GM19328 (cell line): ENCODE results near the gene ZCCHC17.

Source experiments
- ATAC-seq: cut with Tn5 transposase; IDR thresholded peaks from one replicate; pipeline ENCODE4 v1.9.1; 2021; ENCODE audit warnings: mild to moderate bottlenecking, moderate library complexity; ENCODE audit not compliant: unreplicated experiment

ZCCHC17 gene

GRCh38 chr1:31389616-31390015 is 92.8 kb downstream of the ZCCHC17 start:
- no peak for ATAC-seq

- ATAC-seq = no peak
Measured at GRCh38 chr1:31390071-31390470, 93.2 kb downstream of the ZCCHC17 start.

- ATAC-seq = no peak
Measured at GRCh38 chr1:31393463-31393862, 96.6 kb downstream of the ZCCHC17 start.

- ATAC-seq = peak; percentile 60
Measured at GRCh38 chr1:31394584-31395193, 97.9 kb downstream of the ZCCHC17 start.

GRCh38 chr1:31396633-31397351 is 100.0 kb downstream of the ZCCHC17 start:
- no peak for ATAC-seq

- no peak for ATAC-seq
Measured at GRCh38 chr1:31397360-31398095, 100.7 kb downstream of the ZCCHC17 start.

- no peak for ATAC-seq
Measured at GRCh38 chr1:31398246-31398645, 101.4 kb downstream of the ZCCHC17 start.

- ATAC-seq = no peak
Measured at GRCh38 chr1:31399976-31400375, 103.1 kb downstream of the ZCCHC17 start.

GRCh38 chr1:31400393-31400792 is 103.6 kb downstream of the ZCCHC17 start:
- no peak for ATAC-seq

- ATAC-seq = no peak
Measured at GRCh38 chr1:31401241-31401640, 104.4 kb downstream of the ZCCHC17 start.

GRCh38 chr1:31405578-31406245 is 108.9 kb downstream of the ZCCHC17 start:
- no peak for ATAC-seq

- ATAC-seq = no peak
Measured at GRCh38 chr1:31407029-31407626, 110.3 kb downstream of the ZCCHC17 start.

- ATAC-seq = no peak
Measured at GRCh38 chr1:31408788-31409318, 112.0 kb downstream of the ZCCHC17 start.

- ATAC-seq = no peak
Measured at GRCh38 chr1:31409946-31410858, 113.4 kb downstream of the ZCCHC17 start.

- no peak for ATAC-seq
Measured at GRCh38 chr1:31410871-31411270, 114.0 kb downstream of the ZCCHC17 start.

GRCh38 chr1:31412205-31412604 is 115.4 kb downstream of the ZCCHC17 start:
- ATAC-seq = no peak

- no peak for ATAC-seq
Measured at GRCh38 chr1:31412732-31413404, 116.0 kb downstream of the ZCCHC17 start, which contains the start of gene SERINC2. SERINC2 (plus strand) TSS chr1:31413213; CDS start chr1:31413266, 53 bp downstream.

GRCh38 chr1:31413405-31414001 is 116.7 kb downstream of the ZCCHC17 start:
- no peak for ATAC-seq
